ENCODE results near the gene IRF9. TPM values are rescaled to one million over a fixed set of nuclear protein-coding genes. Genes with fewer than 3 reads are reported as not detected.

Gene IRF9
- total and polyA plus RNA-seq, 5 donors, result 44.5 to 103 (median 54.1) TPM

- Histone ChIP-seq H3K9me3 (ENCODE audit: control insufficient read depth, low read length) (no peaks in the 10 kb centered on the region), H3K4me3 (ENCODE audit: low read length) (no peak overlapping the region), H3K27me3 (ENCODE audit: control insufficient read depth, insufficient read depth) (no peaks in the 10 kb centered on the region), H3K27ac (ENCODE audit: low read length) (peak overlapping the region; percentile 43), H3K4me1 (ENCODE audit: control insufficient read depth, insufficient read depth, low read length) (no peaks in the 10 kb centered on the region)
- intact Hi-C loops (cut with DNase I), result no loop called here
- peak in 1 of 3 donors; percentile 37 for DNase-seq
- WGBS, result 76% methylated on average over 18 of the region's 18 CpGs
- peak in 1 of 2 donors; percentile 15 for ATAC-seq
Observed at GRCh38 chr14:24179961-24180796, 19.1 kb downstream of the IRF9 start.

DNA sequence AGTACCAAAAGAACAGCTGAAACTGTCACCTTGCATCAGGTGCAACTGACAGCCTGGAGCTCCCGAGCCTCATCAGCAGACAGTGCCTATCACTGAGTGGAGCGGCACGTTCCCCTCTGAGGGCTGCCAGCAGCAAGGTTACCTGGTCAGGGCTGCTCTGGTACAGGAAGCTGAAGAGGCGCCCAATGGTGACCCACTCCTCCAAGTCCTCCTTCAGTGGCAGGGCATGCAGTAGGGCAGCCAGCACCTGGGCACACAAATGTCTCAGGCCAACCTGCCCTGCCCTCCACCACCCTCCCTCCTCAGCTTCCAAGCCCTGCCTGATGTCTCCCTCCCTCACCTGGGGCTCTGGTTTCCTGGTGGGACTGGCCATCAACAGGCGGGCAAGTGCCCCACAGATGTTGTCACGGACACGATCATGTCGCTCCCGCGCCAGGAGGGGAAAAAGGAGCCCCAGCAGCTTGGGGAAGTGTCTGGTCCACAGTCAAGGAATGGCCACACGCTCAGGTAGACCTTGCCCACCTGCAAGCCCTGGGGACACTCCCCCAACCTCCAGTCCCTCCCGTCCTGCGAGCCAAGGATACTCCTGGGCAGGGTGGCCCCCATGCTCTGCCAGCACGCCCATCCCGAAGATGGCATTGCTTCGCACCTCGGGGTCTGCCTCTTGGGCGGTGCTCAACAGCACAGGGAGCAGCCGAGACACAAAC is 20.5 kb downstream of the IRF9 start:
- H3K4me3 ChIP-seq (ENCODE audit: low read length), result no peak overlapping the region
- H3K27ac ChIP-seq (ENCODE audit: low read length), result no peak overlapping the region
- DNase-seq (peak in 2 of 3 donors; percentile 49 to 50), ATAC-seq (no peak)
- H3K27me3 ChIP-seq (ENCODE audit: control insufficient read depth, insufficient read depth), result no peaks in the 10 kb centered on the region
- intact Hi-C loops (cut with DNase I), result no loop called here
- no peaks in the 10 kb centered on the region for H3K9me3 ChIP-seq (ENCODE audit: control insufficient read depth, low read length)
- no peaks in the 10 kb centered on the region for H3K4me1 ChIP-seq (ENCODE audit: control insufficient read depth, insufficient read depth, low read length)
- WGBS, result 88% methylated on average over 19 of the region's 19 CpGs

GRCh38 chr14:24182110-24182882 is 21.2 kb downstream of the IRF9 start:
- DNase-seq, result peak in 2 of 3 donors; percentile 11 to 40
- no peaks in the 10 kb centered on the region for H3K27me3 ChIP-seq (ENCODE audit: control insufficient read depth, insufficient read depth)
- no peaks in the 10 kb centered on the region for H3K4me1 ChIP-seq (ENCODE audit: control insufficient read depth, insufficient read depth, low read length)
- intact Hi-C loops (cut with DNase I), result no loop called here
- WGBS, result 84% methylated on average over 14 of the region's 14 CpGs
- no peak overlapping the region for H3K4me3 ChIP-seq (ENCODE audit: low read length)
- ATAC-seq, result no peak
- no peak overlapping the region for H3K27ac ChIP-seq (ENCODE audit: low read length)
- no peaks in the 10 kb centered on the region for H3K9me3 ChIP-seq (ENCODE audit: control insufficient read depth, low read length)

DNA sequence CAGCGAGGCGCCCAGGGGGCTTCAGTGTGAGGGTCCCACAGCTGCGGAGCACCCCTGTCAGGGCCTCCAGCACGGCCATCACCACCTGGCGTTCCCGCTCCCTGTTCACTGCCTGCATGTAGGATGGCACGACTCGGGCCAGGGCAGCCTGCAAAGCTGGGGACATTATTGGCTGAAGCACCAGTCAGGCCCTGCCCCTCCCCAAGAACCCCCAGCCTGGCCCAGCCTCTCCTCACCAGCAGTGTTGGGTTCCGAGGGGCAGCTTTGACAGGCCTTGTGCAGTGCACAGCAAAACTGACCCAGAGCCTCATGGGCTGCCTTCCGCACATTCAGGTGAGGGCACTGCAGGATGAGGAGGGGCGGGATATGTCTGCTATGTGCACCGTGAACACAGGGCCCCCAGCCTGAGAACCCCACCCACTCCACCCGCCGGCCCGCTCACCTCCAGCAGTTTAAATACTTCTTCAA is 22.0 kb downstream of the IRF9 start:
- no peak for ATAC-seq
- Histone ChIP-seq H3K9me3 (ENCODE audit: control insufficient read depth, low read length) (no peaks in the 10 kb centered on the region), H3K27ac (ENCODE audit: low read length) (no peak overlapping the region), H3K4me3 (ENCODE audit: low read length) (no peak overlapping the region), H3K4me1 (ENCODE audit: control insufficient read depth, insufficient read depth, low read length) (no peaks in the 10 kb centered on the region), H3K27me3 (ENCODE audit: control insufficient read depth, insufficient read depth) (no peaks in the 10 kb centered on the region)
- intact Hi-C loops (cut with DNase I), result no loop called here
- WGBS, result 93% methylated on average over 15 of the region's 15 CpGs
- DNase-seq, result peak in 2 of 3 donors; percentile 42 to 52

DNA sequence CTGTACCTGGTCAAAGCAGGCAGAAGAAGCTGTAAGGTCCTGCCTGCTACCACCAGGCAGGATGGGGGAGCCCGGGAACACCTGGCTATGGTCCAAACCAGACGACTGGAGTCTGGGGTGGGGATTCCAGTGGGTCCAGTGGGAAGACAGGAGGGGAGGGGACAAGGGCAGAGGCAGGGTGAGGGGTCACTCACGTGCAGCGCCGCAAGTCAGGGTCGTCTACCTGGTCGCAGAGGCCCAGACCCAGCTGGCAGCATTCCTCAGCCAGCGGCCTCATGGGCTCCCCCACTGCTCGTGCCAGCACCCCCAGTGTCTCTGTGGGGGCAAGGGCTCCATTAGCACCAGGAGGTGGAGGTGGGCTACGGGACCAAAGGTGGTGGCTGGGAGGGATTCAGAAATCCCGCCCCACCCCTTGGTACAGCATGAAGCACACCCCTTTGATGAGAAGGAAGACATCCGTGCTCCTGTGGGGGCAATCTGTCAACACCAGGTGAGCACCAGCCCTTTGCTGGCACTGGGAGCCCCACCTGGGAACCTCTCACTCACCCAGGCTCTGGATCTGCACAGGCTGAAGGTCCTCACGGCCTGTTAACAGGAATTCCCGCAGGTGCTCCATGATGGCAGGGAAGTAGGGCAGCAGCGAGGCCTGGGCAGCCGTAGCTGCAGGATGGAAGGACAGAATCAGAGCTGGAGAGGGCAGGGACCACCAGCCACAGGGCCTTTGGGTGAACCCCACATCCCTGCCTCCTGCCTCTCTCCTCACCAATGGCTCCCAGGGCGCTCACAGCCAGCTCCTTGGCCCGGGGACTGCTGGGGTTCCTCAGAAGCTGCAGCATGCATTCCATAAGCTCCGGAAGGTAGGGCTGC is 23.3 kb downstream of the IRF9 start:
- no peaks in the 10 kb centered on the region for H3K27me3 ChIP-seq (ENCODE audit: control insufficient read depth, insufficient read depth)
- no peak for ATAC-seq
- H3K4me1 ChIP-seq (ENCODE audit: control insufficient read depth, insufficient read depth, low read length), result no peaks in the 10 kb centered on the region
- no peak overlapping the region for H3K27ac ChIP-seq (ENCODE audit: low read length)
- no peak overlapping the region for H3K4me3 ChIP-seq (ENCODE audit: low read length)
- H3K9me3 ChIP-seq (ENCODE audit: control insufficient read depth, low read length), result no peaks in the 10 kb centered on the region
- peak in 2 of 3 donors; percentile 35 to 53 for DNase-seq
- WGBS, result 88% methylated on average over 19 of the region's 19 CpGs
- intact Hi-C loops (cut with DNase I), result no loop called here

DNA sequence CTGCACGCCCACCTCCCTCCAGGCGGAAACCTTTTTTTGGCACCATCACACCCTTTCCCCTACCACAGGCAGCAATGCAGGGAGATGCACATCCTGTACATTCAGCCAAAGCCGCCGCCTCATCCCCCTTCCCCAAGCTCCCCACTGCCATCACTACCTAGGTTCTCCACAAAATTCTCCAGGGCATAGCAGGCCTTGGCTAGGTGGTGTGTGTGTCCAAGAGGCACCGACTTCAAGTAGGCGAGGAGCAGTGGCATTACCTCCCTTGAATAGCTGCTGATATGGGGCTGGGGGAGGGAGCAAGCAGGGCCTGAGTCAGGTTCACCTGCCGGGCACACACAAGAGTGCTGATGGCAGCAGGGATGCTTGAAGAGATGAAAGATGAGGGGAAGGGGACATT is 24.0 kb downstream of the IRF9 start:
- Histone ChIP-seq H3K27me3 (ENCODE audit: control insufficient read depth, insufficient read depth) (no peaks in the 10 kb centered on the region), H3K9me3 (ENCODE audit: control insufficient read depth, low read length) (no peaks in the 10 kb centered on the region), H3K27ac (ENCODE audit: low read length) (no peak overlapping the region), H3K4me3 (ENCODE audit: low read length) (no peak overlapping the region), H3K4me1 (ENCODE audit: control insufficient read depth, insufficient read depth, low read length) (no peaks in the 10 kb centered on the region)
- DNase-seq (peak in 1 of 3 donors; percentile 24), ATAC-seq (no peak)
- 96% methylated on average over 7 of the region's 7 CpGs for WGBS
- intact Hi-C loops (cut with DNase I), result no loop called here

GRCh38 chr14:24185741-24186140 is 24.7 kb downstream of the IRF9 start:
- ATAC-seq (no peak), DNase-seq (peak in 2 of 3 donors; percentile 5 to 33)
- WGBS, result 94% methylated on average over 11 of the region's 11 CpGs
- no peak overlapping the region for H3K27ac ChIP-seq (ENCODE audit: low read length)
- H3K9me3 ChIP-seq (ENCODE audit: control insufficient read depth, low read length), result no peaks in the 10 kb centered on the region
- H3K4me1 ChIP-seq (ENCODE audit: control insufficient read depth, insufficient read depth, low read length), result no peaks in the 10 kb centered on the region
- intact Hi-C loops (cut with DNase I), result no loop called here
- no peak overlapping the region for H3K4me3 ChIP-seq (ENCODE audit: low read length)
- H3K27me3 ChIP-seq (ENCODE audit: control insufficient read depth, insufficient read depth), result no peaks in the 10 kb centered on the region

GRCh38 chr14:24186831-24187538 is 25.9 kb downstream of the IRF9 start:
- Histone ChIP-seq H3K27ac (ENCODE audit: low read length) (no peak overlapping the region), H3K27me3 (ENCODE audit: control insufficient read depth, insufficient read depth) (no peaks in the 10 kb centered on the region), H3K4me1 (ENCODE audit: control insufficient read depth, insufficient read depth, low read length) (no peaks in the 10 kb centered on the region), H3K4me3 (ENCODE audit: low read length) (no peak overlapping the region), H3K9me3 (ENCODE audit: control insufficient read depth, low read length) (no peaks in the 10 kb centered on the region)
- DNase-seq, result peak in 1 of 3 donors; percentile 26
- WGBS, result 94% methylated on average over 10 of the region's 10 CpGs
- ATAC-seq, result no peak
- intact Hi-C loops (cut with DNase I), result no loop called here

GRCh38 chr14:24187539-24187915 is 26.5 kb downstream of the IRF9 start:
- Histone ChIP-seq H3K27me3 (ENCODE audit: control insufficient read depth, insufficient read depth) (no peaks in the 10 kb centered on the region), H3K9me3 (ENCODE audit: control insufficient read depth, low read length) (no peaks in the 10 kb centered on the region), H3K27ac (ENCODE audit: low read length) (no peak overlapping the region), H3K4me3 (ENCODE audit: low read length) (no peak overlapping the region), H3K4me1 (ENCODE audit: control insufficient read depth, insufficient read depth, low read length) (no peaks in the 10 kb centered on the region)
- DNase-seq (peak in 2 of 3 donors; percentile 33 to 43), ATAC-seq (no peak)
- WGBS, result 81% methylated on average over 2 of the region's 2 CpGs
- intact Hi-C loops (cut with DNase I), result no loop called here

Measured in right cardiac atrium (tissue), 5 donors.